CD4-positive, alpha-beta T cell treated with Interferon alpha-2 for 1 hour (primary cell): ENCODE results near the gene ACAP2.
"Not testable (repeated sequence)": the region's sequence is repeated elsewhere in the genome, so short reads cannot be mapped to it uniquely, and the experiment has no call there.

Experiments
- DNase-seq, 2 donors: peaks; one replicate each; pipeline ENCODE4 v3.0.0-alpha.2; 2020 to 2022

The ACAP2 gene

GRCh38 chr3:195443391-195443989 is 670 bp upstream of the ACAP2 start:
- peak in 1 of 2 donors; percentile 7 for DNase-seq

DNA sequence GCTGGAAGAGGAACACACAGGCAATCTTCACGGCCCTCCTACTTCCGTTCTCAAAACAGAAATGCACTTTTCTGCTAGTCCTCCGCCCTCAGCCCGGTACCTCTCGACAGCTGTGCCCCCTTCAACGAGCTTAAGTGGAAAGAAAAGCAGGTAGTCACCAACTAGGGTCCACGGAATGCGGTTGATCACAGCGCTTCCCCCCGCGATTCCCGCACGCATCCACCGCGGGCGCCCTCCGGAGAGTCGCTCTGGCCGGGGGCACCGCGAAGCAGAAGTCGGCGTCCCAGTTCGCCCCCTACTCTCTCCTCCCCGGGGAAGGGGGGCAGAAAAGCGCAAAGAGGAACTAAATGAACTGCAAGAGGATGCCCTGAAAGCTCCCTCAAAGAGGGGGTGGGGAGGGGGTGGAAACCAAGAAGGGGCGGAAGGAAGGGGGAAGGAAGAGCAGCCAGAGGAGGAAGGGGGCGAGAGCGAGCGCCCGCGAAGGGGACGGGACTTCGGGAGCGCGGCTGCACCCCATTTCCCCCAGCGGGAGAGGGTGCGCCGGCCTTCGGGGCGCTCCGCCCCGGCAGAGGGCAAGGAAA is 738 bp downstream of the ACAP2 start:
- peak; percentile 60 to 62 for DNase-seq

GRCh38 chr3:195441476-195441991 is 1.3 kb downstream of the ACAP2 start:
- DNase-seq = no peak

GRCh38 chr3:195441051-195441450 is 1.8 kb downstream of the ACAP2 start:
- no peak for DNase-seq

DNA sequence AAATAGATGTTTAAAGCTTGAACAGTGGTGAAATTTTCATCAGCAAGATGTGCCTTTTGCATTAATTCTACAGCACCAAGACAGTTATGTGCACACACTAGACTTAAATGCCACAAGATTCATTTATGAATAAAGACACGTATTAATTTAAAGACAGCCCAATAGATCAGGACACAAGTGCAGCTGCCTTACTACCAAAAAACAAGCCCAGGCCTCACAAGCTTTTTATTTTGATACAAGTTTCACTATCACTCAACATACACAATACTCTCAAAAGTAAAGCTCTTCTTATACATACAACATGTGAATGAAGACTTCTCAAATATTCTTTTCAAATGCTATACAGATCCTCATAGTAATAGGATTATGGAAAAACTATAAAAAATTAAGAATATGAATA is 2.4 kb downstream of the ACAP2 start:
- DNase-seq = no peak

DNA sequence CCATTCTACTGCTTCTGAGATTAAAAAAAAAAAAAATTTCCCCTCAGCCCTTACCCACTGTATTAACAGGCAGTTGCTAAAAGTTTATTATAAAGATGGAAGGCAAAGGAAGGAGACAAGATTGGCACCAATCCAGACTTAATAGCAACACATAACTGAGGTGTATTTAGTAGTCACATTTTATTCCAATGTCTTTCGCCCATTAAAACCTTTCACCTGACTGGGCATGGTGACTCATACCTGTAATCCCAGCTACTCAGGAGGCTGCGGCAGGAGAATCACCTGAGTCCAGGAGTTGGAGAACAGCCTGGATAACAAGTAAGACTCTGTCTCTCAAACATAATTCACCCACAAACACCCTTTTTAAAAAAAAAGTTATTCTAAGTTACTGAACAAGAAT is 4.4 kb downstream of the ACAP2 start:
- no peak for DNase-seq

- no peak for DNase-seq
These were observed 17.0 kb downstream of the ACAP2 start for GRCh38 chr3:195425849-195426248.

- no peak for DNase-seq
These were observed 19.0 kb downstream of the ACAP2 start for GRCh38 chr3:195423818-195424217.

DNA sequence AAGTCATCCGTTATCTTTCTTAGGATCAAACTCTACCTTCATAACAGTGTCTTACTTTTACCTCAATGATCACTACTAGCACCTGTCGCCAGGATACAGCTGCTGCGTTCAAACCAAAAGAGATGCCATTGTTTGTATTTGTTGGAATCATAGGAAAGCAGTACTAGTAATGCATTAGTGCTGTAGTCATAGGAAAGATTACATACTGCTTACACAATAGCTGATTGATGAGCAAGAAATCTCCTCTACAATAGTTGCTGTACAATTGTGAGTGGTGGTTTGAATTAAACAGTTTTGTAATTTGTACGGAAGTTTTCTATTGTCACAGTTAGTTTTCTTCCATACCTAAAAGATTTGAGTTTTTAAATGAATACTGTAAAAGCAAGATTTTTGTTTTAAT is 21.4 kb downstream of the ACAP2 start:
- no peak for DNase-seq

DNA sequence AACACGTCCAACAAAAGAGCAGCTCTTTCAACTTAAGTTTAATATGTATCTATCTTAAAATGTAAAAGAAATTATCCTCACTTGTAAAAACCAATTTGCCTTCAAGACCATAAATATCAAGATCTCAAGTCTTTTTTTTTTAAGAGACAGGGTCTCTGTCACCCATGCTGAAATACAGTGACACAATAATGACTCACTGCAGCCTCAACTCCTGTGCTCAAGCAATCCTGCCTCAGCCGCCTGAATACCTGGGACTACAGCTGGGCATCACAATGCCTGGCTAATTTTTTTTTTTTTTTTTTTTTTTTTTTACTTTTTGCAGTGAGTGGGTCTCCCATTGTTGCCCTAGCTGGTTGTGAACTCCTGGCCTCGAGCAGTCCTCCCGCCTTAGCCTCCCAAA is 26.0 kb downstream of the ACAP2 start:
- no peak for DNase-seq

DNA sequence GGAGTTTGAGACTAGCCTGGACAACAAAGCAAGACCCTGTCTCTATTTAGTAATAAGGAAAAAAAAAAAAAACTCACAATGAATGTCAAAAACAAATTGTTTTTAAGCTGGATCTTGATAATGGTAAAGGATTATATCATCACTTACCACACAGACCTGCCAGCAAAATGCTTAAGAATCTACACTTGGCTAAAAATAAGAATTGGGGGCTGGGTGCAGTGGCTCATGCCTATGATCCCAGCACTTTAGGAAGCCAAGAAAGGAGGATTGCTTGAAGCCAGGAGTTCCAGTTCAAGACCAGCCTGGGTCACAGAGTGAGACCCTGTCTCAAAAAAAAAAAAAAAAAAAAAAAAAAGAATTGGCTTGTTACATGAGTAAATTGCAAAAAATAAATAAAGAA is 31.0 kb downstream of the ACAP2 start:
- DNase-seq = no peak

DNA sequence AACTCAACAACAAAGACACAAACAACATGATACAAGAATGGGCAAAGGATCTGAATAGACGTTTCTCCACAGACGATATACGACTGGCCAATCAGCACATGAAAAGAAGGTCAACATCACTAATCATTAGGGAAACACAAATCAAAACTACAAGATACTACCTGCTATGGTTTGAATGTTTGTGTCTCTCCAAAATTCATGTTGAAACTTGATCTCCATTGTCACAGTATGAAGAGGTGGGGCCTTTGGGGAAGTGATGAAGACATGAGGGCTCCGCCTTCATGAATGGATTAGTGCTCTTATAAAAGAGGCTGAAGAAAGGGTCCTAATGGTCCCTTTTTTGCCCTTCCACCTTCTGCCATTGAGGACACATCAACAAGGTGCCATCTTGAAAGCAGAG is 32.3 kb downstream of the ACAP2 start:
- DNase-seq = no peak

- DNase-seq = peak in 1 of 2 donors; percentile 11
These were observed 35.0 kb downstream of the ACAP2 start for GRCh38 chr3:195407531-195408409.

DNA sequence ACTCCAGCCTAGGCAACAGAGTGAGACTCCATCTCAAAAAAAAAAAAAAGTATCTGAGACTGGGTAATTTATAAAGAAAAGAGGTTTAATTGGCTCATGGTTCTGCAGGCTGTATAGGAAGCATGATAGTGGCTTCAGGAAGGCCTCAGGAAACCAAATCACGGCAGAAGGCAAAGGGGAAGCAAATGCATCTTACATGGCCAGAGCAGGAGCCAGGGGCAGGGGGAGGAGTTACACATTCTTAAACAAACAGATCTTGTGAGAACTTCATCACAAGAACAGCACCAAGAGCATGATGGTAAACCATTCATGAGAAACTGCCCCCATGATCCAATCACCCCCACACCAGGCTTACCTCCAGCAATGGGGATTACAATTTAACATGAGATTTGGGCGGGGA is 37.2 kb downstream of the ACAP2 start:
- DNase-seq = no peak

DNA sequence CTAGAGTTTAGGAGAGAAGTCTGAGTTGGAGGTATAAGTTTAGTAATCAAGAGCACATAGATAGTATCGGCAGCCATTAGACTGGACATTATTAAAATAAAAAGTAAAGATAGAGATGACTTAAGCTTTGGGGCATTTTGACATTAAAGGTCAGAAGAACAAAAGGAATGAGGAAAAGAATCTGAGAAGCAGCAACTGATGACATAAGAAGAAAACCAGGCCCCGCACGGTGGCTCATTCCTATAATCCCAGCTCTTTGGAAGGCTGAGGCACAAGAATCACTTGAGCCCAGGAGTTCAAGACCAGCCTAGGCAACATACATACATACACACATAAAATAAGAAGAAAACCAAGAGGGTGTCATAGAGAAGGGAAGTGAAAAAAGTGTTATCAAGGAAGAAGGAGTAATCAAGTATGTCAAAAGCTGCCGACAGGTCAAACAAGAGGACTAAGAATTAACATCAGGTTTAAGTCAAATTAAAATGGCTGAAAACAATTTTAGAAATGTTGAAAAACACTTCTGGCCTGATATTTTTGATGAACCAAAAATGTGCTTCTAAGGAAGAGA is 38.9 kb downstream of the ACAP2 start:
- DNase-seq = no peak

DNA sequence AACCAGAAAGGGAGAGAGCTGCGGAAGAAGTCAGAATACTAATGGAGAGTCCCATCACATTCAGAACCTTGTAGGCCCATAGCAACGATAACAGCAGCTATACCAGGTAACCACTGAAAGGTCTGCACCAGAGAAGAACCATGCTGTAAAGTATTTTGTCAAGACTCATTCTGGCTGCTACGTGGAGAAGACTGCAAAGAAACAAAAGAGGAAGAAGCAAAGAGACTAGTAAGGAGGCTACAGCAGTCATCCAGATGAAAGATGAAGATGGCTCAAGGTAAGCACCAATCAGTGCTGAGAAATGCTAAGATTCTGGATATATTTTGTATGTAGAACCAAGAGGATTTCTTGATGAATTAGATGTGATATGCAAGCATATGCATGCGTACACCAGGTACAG is 39.6 kb downstream of the ACAP2 start:
- no peak for DNase-seq

DNA sequence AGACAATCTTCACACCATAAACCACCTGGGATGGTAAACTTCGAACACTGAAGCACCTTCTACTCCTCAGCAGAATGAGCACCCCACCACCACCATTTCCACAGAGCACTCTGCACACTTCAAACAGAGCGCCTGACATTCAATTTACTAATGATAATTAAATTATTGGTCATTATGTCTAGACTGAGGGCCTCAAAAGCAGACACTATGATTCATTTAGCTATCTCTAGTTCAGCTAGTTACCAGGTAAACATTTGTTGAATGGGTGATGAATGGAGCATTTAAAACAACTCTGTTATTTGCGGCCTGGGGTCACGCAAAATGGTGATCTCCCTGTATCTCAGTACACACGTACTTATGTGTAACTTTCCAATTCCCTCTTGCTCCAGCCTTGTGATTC is 40.9 kb downstream of the ACAP2 start:
- no peak for DNase-seq

DNA sequence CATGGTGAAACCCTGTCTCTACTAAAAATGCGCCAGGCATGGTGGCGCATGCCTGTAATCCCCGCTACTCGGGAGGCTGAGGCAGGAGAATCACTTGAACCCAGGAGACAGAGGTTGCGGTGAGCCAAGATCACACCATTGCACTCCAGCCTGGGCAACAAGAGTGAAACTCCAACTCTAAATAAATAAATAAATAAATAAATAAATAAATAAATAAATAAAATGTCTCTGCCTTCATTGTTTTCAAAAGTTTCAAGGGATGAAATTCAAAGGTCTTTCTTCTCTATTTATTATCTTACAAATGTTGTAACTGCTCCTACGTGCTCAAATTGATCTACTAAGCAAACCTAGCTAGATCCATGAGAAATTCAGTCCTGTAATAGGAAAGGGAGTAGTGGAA is 44.4 kb downstream of the ACAP2 start:
- not testable (repeated sequence) for DNase-seq

DNA sequence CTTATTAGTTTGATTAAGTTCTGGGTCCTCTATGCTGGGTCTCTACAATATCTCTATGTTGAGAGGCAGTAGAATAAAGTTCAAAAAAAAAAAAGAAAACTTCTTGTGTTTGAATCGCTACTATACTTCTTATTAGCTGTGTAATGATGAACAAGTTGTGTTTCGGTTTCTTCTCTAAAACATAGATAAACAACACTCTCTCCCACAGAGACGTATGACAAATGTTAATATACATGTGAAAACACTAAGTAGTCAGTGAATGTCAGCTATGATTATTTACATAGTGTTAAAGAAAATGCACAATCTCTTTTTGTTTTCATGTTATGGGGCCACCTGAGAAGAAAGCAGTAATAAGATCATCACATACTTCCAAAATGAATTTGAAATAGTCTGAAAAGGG is 45.3 kb downstream of the ACAP2 start:
- no peak for DNase-seq

DNA sequence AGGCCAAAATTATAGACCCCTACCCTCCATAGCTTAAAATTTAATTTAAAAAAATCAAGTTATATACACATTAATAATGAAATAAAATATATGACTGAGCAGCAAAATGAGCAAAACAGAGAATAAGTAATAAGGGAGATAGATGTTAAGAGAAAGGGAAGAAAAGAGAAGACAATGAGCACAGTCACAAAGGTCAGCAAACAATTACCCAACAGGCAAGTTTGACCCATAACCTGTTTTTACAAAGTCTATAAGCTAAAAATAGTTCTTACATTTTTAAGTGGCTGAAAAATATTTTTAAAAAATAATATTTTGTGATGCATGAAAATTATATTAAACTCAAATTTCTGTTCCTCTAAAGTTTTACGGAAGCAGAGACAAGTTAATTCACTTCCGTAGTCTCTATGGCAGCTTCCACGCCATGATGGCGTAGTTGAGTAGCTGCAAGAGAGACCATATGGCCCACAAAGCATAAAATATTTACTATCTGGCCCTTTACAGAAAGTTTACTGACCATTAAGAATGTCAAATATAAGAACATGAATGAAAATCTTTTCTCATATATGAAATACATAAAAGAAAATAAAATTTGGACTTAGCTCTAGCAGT is 47.5 kb downstream of the ACAP2 start:
- DNase-seq = no peak

DNA sequence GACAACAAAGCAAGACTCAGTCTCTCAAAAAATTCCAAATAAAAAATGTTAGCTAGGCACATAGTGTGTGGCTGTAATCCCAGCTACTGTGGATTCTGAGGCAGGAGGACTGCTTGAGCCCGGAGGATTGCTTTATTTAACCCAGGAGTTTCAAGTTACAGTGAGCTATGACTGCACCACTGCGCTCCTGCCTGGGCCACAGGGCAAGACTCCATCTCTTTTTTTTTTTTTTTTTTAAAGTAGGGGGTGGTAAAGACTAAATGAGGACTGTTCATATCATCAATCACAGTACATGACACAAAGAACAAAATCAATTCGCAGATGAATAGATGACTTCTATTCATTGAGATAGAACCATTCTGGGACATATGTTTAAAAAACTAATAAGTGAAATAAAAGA is 48.1 kb downstream of the ACAP2 start:
- DNase-seq = no peak

DNA sequence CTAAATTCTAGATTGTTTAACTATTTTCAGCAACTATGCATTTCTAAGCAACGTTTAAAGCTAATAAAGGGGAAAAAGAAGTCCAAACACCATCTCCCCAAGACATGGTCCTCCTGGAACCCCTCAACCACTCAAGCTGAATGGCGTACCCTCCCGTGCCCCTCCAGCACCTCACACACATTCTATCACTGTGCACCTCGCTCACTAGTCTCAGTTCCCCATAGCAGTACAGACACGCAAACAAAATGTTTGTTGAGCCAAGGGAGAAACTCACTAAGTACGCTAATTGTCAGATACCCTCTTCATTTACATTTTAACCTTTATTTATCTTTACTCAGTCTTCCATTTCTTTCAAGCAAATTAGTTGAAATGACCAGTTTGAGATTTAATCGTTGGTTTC is 48.8 kb downstream of the ACAP2 start:
- no peak for DNase-seq

GRCh38 chr3:195388380-195388779 is 54.4 kb downstream of the ACAP2 start:
- DNase-seq = no peak
